K562 (cell line): ENCODE results near the gene GAL3ST2. TPM values are rescaled to one million over a fixed set of nuclear protein-coding genes. Genes with fewer than 3 reads are reported as not detected.

ENCODE experiments used
- ATAC-seq: fragments of 200-7000 bp; cut with Tn5 transposase; 3 replicates; pipeline ENCODE4 v1.9.1; 2020; ENCODE audit warnings: moderate library complexity
- BruUV-seq: library from RNA; stranded (reverse); fragments of 400-500 nt; replicated peaks from 2 replicates; lab custom pipeline; 2021; lab: Mats Ljungman, UMichigan
- CTCF ChIA-PET: fragments of 300-600 bp; formaldehyde crosslinking; extraction: SDS; loops from one replicate; lab custom pipeline; 2021; ENCODE audit warnings: low intra/inter-chr PET ratio; lab: Yijun Ruan, JAX
- POLR2A ChIA-PET: fragments of 300-600, 350-650 bp; sonication (Branson Sonifier 250); formaldehyde crosslinking; extraction: SDS; loops from one replicate; lab custom pipeline; 2021; ENCODE audit warnings: antibody characterized with exemption, inconsistent platforms; lab: Yijun Ruan, JAX
- DNase-seq, 4 experiments: peaks; one replicate each; pipeline versions ENCODE4 v3.0.0 to v3.0.0-alpha.2; 2011 to 2018; ENCODE audit warnings: low spot score in 3 of 4, mixed read lengths in 3 of 4; ENCODE audit errors: extremely low read depth in 1 of 4
- FAIRE-seq: peaks from 2 replicates; lab custom pipeline; 2011; peaks lifted over from hg19 to GRCh38; lab: Jason Lieb, UNC
- H2AFZ ChIP-seq: 2 replicates; pipeline ENCODE4 v1.6.0; 2011; ENCODE audit warnings: low read depth, low read length, control low read depth, inconsistent platforms
- H3K27ac ChIP-seq: fragments of 200-600 bp; 3 replicates; pipeline ENCODE4 v1.8.0; 2011; ENCODE audit warnings: low read depth, mild to moderate bottlenecking, control low read depth, inconsistent platforms, low read length, moderate library complexity, mixed read lengths; ENCODE audit errors: extremely low read depth
- H3K27me3 ChIP-seq, 2 experiments: fragments of 300-600 bp in 1 of 2; 2 replicates in 1 of 2; 3 replicates in 1 of 2; pipeline versions ENCODE4 v1.6.0 to v1.8.0; 2011; ENCODE audit warnings: inconsistent platforms in 2 of 2, low read length in 2 of 2, mild to moderate bottlenecking in 1 of 2, mixed read lengths in 1 of 2, moderate library complexity in 1 of 2; ENCODE audit not compliant: control insufficient read depth in 2 of 2, insufficient read depth in 2 of 2
- H3K36me3 ChIP-seq: fragments of 300-600 bp; 3 replicates; pipeline ENCODE4 v1.8.0; 2011; ENCODE audit warnings: mild to moderate bottlenecking, low read length, inconsistent platforms; ENCODE audit not compliant: control insufficient read depth, insufficient read depth
- H3K4me1 ChIP-seq, 2 experiments: fragments of 200-600 bp in 1 of 2; replicated peaks in 1 of 2; 2 replicates in 1 of 2; 3 replicates in 1 of 2; pipeline versions ENCODE4 v1.5.1 to v1.8.0; 2011; ENCODE audit warnings: inconsistent platforms in 2 of 2, low read length in 2 of 2, mild to moderate bottlenecking in 1 of 2, mixed read lengths in 1 of 2, moderate library complexity in 1 of 2; ENCODE audit not compliant: control insufficient read depth in 2 of 2, insufficient read depth in 2 of 2
- H3K4me2 ChIP-seq: 2 replicates; pipeline ENCODE4 v1.6.1; 2011; ENCODE audit warnings: low read length, control low read depth, inconsistent platforms, mixed read lengths; ENCODE audit not compliant: insufficient read depth
- H3K4me3 ChIP-seq: fragments of 200-600 bp; sonication (generic), shearing (Covaris generic); 2 replicates; pipeline ENCODE4 v1.5.1; 2016; ENCODE audit warnings: control low read depth, inconsistent platforms
- H3K79me2 ChIP-seq: fragments of 200-600 bp; 3 replicates; pipeline ENCODE4 v1.8.0; 2011; ENCODE audit warnings: low read length, inconsistent platforms; ENCODE audit not compliant: control insufficient read depth, insufficient read depth
- H3K9ac ChIP-seq, 2 experiments: 2 replicates each; pipeline versions ENCODE4 v1.6.0 to v1.6.1; 2011; ENCODE audit warnings: low read depth in 2 of 2, low read length in 2 of 2, control low read depth in 1 of 2, inconsistent platforms in 1 of 2, mild to moderate bottlenecking in 1 of 2, mixed read lengths in 1 of 2; ENCODE audit not compliant: insufficient read depth in 1 of 2
- H3K9me1 ChIP-seq: one replicate; pipeline ENCODE4 v1.6.0; 2011; ENCODE audit warnings: inconsistent platforms, mild to moderate bottlenecking, low read length, moderate library complexity; ENCODE audit not compliant: control insufficient read depth, insufficient read depth
- H3K9me3 ChIP-seq: replicated peaks from 2 replicates; pipeline ENCODE4 v1.5.1; 2011; ENCODE audit warnings: low read depth, low read length, inconsistent platforms; ENCODE audit not compliant: control insufficient read depth, insufficient read depth
- H4K20me1 ChIP-seq: replicated peaks from 2 replicates; pipeline ENCODE4 v1.6.1; 2011; ENCODE audit warnings: low read length, inconsistent platforms, mixed read lengths; ENCODE audit not compliant: control insufficient read depth, insufficient read depth
- BRF2 ChIP-seq: IDR thresholded peaks from 3 replicates; pipeline ENCODE4 v1.6.1; 2011; ENCODE audit warnings: borderline replicate concordance, mild to moderate bottlenecking; ENCODE audit not compliant: insufficient read length, insufficient read depth
- CBFA2T2 ChIP-seq: fragments of 450-650 bp; conservative IDR thresholded peaks from 2 replicates; pipeline ENCODE4 v1.6.1; 2017; ENCODE audit warnings: mild to moderate bottlenecking
- CCNT2 ChIP-seq: IDR thresholded peaks from 2 replicates; pipeline ENCODE4 v1.6.1; 2011; ENCODE audit warnings: borderline replicate concordance, low read depth, mild to moderate bottlenecking, moderate library complexity, mixed read lengths, low read length; ENCODE audit not compliant: insufficient read length; ENCODE audit errors: extremely low read depth
- FOXP1 ChIP-seq: sonication (generic); formaldehyde crosslinking; IDR thresholded peaks from 2 replicates; pipeline ENCODE4 v1.8.0; 2022; ENCODE audit warnings: mild to moderate bottlenecking, missing genetic modification reagents
- FUS ChIP-seq: fragments of 200-400 bp; formaldehyde crosslinking; optimal IDR thresholded peaks from 2 replicates; pipeline ENCODE3; 2017; ENCODE audit warnings: low read depth, low read length
- HMG20B ChIP-seq: fragments of 250-450 bp; sonication (Bioruptor Pico); IDR thresholded peaks from 2 replicates; pipeline ENCODE4 v1.5.0; 2021; ENCODE audit warnings: mild to moderate bottlenecking
- KDM4B ChIP-seq, 2 experiments: fragments of 450-650 bp in 1 of 2; sonication (generic) in 1 of 2; IDR thresholded peaks; 2 replicates each; pipeline ENCODE4 v1.6.1; 2016 to 2017; ENCODE audit warnings: borderline replicate concordance in 2 of 2, antibody characterized with exemption in 1 of 2, low read depth in 1 of 2, mild to moderate bottlenecking in 1 of 2
- MEF2A ChIP-seq: IDR thresholded peaks from 2 replicates; pipeline ENCODE4 v1.6.1; 2011; ENCODE audit warnings: low read depth, mild to moderate bottlenecking, low read length, moderate library complexity; ENCODE audit not compliant: control insufficient read depth
- RBM22 ChIP-seq: fragments of 200-400 bp; formaldehyde crosslinking; IDR thresholded peaks from 2 replicates; pipeline ENCODE4 v1.6.1; 2018; ENCODE audit warnings: low read length, low read depth; ENCODE audit not compliant: poor library complexity, severe bottlenecking
- SAP30 ChIP-seq: fragments of 200-600 bp; sonication (generic); IDR thresholded peaks from 2 replicates; pipeline ENCODE4 v1.6.1; 2012; ENCODE audit warnings: borderline replicate concordance, low read depth, mild to moderate bottlenecking, moderate library complexity, low read length, control low read depth, inconsistent platforms; ENCODE audit not compliant: insufficient read depth, poor library complexity, severe bottlenecking
- U2AF2 ChIP-seq: fragments of 200-400 bp; formaldehyde crosslinking; optimal IDR thresholded peaks from 2 replicates; pipeline ENCODE3; 2017; ENCODE audit warnings: low read depth, mild to moderate bottlenecking, low read length
- ZNF140 ChIP-seq: fragments of 250-450 bp; sonication (Bioruptor Pico); IDR thresholded peaks from 2 replicates; pipeline ENCODE4 v1.8.0; 2021; ENCODE audit warnings: moderate library complexity, mild to moderate bottlenecking, inconsistent platforms
- ZNF507 ChIP-seq: conservative IDR thresholded peaks from 2 replicates; pipeline ENCODE4 v1.6.1; 2017; ENCODE audit warnings: missing genetic modification characterization, missing compliant biosample characterization
- ZNF77 ChIP-seq: fragments of 250-450 bp; sonication (Bioruptor Pico); IDR thresholded peaks from 2 replicates; pipeline ENCODE4 v1.5.0; 2020
- WGBS: fragments of 100-300 bp; shearing (Covaris generic); methylation state at CpG from one replicate; pipeline ENCODE4 v1.1.6; 2016; ENCODE audit warnings: low coverage, mixed read lengths; ENCODE audit not compliant: insufficient coverage; ENCODE audit errors: missing lambda C conversion rate; 5-methylcytosine and 5-hydroxymethylcytosine counted together
- in situ Hi-C: fragments of 300-500 bp; cut with MboI; formaldehyde crosslinking; loops from 4 replicates; pipeline ENCODE4 v1.15.0; 2018; ENCODE audit warnings: inconsistent platforms, mixed read lengths
- intact Hi-C: fragments of 100-400 bp; cut with micrococcal nuclease; formaldehyde crosslinking; loops from 2 replicates; pipeline ENCODE4 v1.14.2; 2022
- polyA plus RNA-seq, 8 experiments: library from polyadenylated mRNA; depleted of rRNA in 4 of 8; stranded (reverse) in 5 of 8; unstranded in 3 of 8; fragments of >200 nt; fragmentation: Nextera tagmentation in 2 of 8; fragmentation: Illumina TruSeq in 1 of 8; extraction: Ambion mirVana in 2 of 8; extraction: Trizol in 1 of 8; gene quantifications; 2 replicates each; pipeline versions ENCODE4 v1.2.1 to v1.2.3, GENCODE V29; 2011 to 2014; ENCODE audit warnings: inconsistent platforms in 1 of 8, missing spikeins in 1 of 8
- total RNA-seq, 7 experiments: library from RNA; depleted of rRNA in 6 of 7; stranded (reverse); fragments of >200 nt in 6 of 7; fragmentation: Illumina TruSeq in 2 of 7; extraction: Trizol in 2 of 7; gene quantifications; 2 replicates each; pipeline versions ENCODE4 v1.2.1 to v1.2.3, GENCODE V29; 2011 to 2021; ENCODE audit warnings: low replicate concordance in 1 of 7
- TF ChIP-seq, protein P1 (sequence below): sonication (generic); formaldehyde crosslinking; IDR thresholded peaks from 2 replicates; pipeline ENCODE4 v1.8.1; 2022; ENCODE audit warnings: missing genetic modification reagents
- TF ChIP-seq, protein P2 (sequence below): sonication (generic); formaldehyde crosslinking; IDR thresholded peaks from 2 replicates; pipeline ENCODE4 v1.8.0; 2022; ENCODE audit warnings: missing genetic modification reagents, mild to moderate bottlenecking, borderline replicate concordance

The GAL3ST2 gene
- total and polyA plus RNA-seq, 9 of the 15 experiments (the other 6 are each of a cell fraction or from before 2014, with no cell fraction given) = 0.42 TPM; not detected in 8

DNA sequence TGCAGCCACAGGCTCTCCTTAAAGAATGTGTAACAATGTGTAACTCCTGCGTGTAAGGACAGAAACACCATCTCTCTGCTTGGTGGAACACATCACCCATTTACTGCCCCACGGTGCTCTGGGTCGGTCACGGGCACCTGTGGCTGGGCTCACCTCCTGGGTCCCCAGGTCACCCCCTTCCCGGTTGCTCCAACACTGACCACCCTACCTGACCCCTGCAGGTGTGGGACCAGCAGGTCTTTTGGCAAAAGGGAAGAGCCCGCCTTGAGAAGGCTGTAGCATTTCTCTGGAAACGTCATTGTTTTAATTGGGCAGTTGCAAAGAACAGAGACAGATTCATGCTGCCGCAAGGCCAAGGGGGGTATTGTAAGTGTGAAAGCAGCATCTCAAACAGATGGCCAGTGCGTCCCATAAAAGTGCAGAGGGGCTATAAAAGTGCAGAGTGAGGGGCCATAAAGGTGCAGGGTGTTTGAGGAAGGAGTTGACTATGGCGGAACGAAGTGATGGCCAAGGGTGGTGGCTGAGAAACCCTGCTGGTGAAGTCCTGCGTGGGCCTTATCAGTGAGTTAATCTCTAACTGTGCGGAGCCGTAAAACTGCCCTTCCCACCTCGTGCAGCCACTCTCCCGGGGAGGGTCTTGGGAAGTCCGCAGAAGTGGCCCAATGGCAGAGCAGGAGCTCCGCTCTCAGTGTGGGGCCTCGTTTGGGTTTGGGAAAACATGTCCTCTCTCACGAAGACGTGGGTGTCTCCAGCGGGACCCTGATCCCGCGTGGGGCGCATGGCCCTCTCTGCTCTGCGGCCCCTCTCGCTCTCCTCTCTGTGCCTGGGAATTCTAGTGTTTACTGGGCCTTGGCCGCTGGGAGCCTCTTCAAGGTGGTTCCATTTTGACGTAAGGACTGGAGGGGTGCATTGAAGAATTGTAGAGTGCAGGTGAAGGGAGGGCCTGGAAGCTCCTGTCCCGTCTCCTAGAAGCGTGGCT lies 18.7 kb downstream of the GAL3ST2 start:
- DNase-seq = peak in 1 of 4 experiments; percentile 3
- H2AFZ ChIP-seq = no peak overlapping the region
- no peaks in the 10 kb centered on the region for H3K79me2 ChIP-seq
- intact Hi-C loops = no loop called here
- peaks cover 0 to 46% of the 10 kb centered on the region in 2 experiments; a peak in 2 of 5 replicates for H3K4me1 ChIP-seq
- no peak for FAIRE-seq
- POLR2A ChIA-PET = interaction anchor here (0.6 to 1.4 kb wide), 3 partner anchors 8 to 1382 kb away, joined by 3 to 4 read pairs (median 3); no protein-coding TSS in a partner anchor
- in situ Hi-C loops = no loop called here
- CTCF ChIA-PET = no interaction called here
- no peaks in the 10 kb centered on the region for H4K20me1 ChIP-seq
- H3K36me3 ChIP-seq = no peaks in the 10 kb centered on the region
- ATAC-seq = no peak
- no peaks in the 10 kb centered on the region; the same call in 1 of the 2 replicates for H3K9me3 ChIP-seq
- 64% methylated on average over 25 of the region's 31 CpGs for WGBS
- no peaks in the 10 kb centered on the region for H3K27me3 ChIP-seq
- H3K4me3 ChIP-seq = no peak overlapping the region
- BruUV-seq = no TSS peak
- no peaks in the 10 kb centered on the region for H3K9me1 ChIP-seq
- H3K4me2 ChIP-seq = no peak overlapping the region
- no peak overlapping the region for H3K27ac ChIP-seq
- H3K9ac ChIP-seq = peak overlapping the region in 1 of 2 experiments; percentile 26; a peak in 1 of 4 replicates
- TF ChIP-seq U2AF2 (no peak), RBM22 (no peak), KDM4B (IDR thresholded peaks at IDR 0.05; ENCODE audit: borderline replicate concordance in 2 of 2, low read depth in 1 of 2) (no peak), FUS (no peak), ZNF507 (tag) (no peak), MEF2A (no peak), HMG20B (CRISPR knock-in tag) (no peak), CBFA2T2 (no peak), BRF2 (no peak), SAP30 (no peak), FOXP1 (no peak), CCNT2 (no peak), ZNF77 (CRISPR knock-in tag) (no peak), ZNF140 (CRISPR knock-in tag) (no peak)
- TF ChIP-seq, protein P1, sequence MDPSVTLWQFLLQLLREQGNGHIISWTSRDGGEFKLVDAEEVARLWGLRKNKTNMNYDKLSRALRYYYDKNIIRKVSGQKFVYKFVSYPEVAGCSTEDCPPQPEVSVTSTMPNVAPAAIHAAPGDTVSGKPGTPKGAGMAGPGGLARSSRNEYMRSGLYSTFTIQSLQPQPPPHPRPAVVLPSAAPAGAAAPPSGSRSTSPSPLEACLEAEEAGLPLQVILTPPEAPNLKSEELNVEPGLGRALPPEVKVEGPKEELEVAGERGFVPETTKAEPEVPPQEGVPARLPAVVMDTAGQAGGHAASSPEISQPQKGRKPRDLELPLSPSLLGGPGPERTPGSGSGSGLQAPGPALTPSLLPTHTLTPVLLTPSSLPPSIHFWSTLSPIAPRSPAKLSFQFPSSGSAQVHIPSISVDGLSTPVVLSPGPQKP (CRISPR knock-in tag) = no peak
- TF ChIP-seq, protein P2, sequence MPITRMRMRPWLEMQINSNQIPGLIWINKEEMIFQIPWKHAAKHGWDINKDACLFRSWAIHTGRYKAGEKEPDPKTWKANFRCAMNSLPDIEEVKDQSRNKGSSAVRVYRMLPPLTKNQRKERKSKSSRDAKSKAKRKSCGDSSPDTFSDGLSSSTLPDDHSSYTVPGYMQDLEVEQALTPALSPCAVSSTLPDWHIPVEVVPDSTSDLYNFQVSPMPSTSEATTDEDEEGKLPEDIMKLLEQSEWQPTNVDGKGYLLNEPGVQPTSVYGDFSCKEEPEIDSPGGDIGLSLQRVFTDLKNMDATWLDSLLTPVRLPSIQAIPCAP = no peak
